Measurements from ENCODE around the gene MTMR2. TPM values are rescaled to one million over a fixed set of nuclear protein-coding genes. Genes with fewer than 3 reads are reported as not detected.

MTMR2 gene
- total RNA-seq, 1 experiment from 2014 or later = 29.1 TPM

GRCh38 chr11:95895815-95896214 lies 28.1 kb downstream of the MTMR2 start:
- H3K4me2 ChIP-seq (ENCODE audit: low read length) = no peak overlapping the region
- ChIA-PET POLR2A (no interaction called here), RAD21 (ENCODE audit: low non-redundant PET in 1 of 2, low total read pairs in 2 of 2, uncharacterized antibody in 2 of 2, unreplicated experiment in 2 of 2) (no interaction called here), CTCF (no interaction called here)
- H3K9me2 ChIP-seq (ENCODE audit: insufficient read depth) = no peaks in the 10 kb centered on the region
- H3K9ac ChIP-seq (ENCODE audit: low read length) = no peak overlapping the region
- no peak overlapping the region for H3K27ac ChIP-seq (ENCODE audit: low read depth, low read length)
- H3K27me3 ChIP-seq (ENCODE audit: insufficient read depth, low read length) = no peaks in the 10 kb centered on the region
- no peak overlapping the region for H2AFZ ChIP-seq (ENCODE audit: low read depth, low read length, poor library complexity, severe bottlenecking)
- intact Hi-C loops (cut with micrococcal nuclease) = no loop called here
- ATAC-seq = no peak
- DNase-seq (ENCODE audit: low read depth, low spot score) = no peak
- H3K9me3 ChIP-seq (ENCODE audit: control insufficient read depth in 1 of 2, insufficient read depth in 1 of 2, low read depth in 1 of 2, low read length in 2 of 2) = no peaks in the 10 kb centered on the region
- no TSS peak for BruUV-seq (replicated peaks)
- no peak for TF ChIP-seq EZH2phosphoT487 (IDR thresholded peaks at IDR 0.05; ENCODE audit: borderline replicate concordance)
- H3K79me2 ChIP-seq (ENCODE audit: insufficient read depth, low read length) = peaks cover 12% of the 10 kb centered on the region
- no peak overlapping the region for H3K4me3 ChIP-seq (replicated peaks in 1 of 2; ENCODE audit: low read depth in 1 of 2, low read length in 2 of 2)
- H3K4me1 ChIP-seq (ENCODE audit: control insufficient read depth in 1 of 2, insufficient read depth in 2 of 2, low read length in 2 of 2) = no peaks in the 10 kb centered on the region
- no peaks in the 10 kb centered on the region for H3K36me3 ChIP-seq (ENCODE audit: control insufficient read depth in 1 of 2, insufficient read depth in 2 of 2, low read length in 2 of 2)
- no peaks in the 10 kb centered on the region; the same call in 1 of the 2 replicates for H4K20me1 ChIP-seq (ENCODE audit: insufficient read depth)

DNA sequence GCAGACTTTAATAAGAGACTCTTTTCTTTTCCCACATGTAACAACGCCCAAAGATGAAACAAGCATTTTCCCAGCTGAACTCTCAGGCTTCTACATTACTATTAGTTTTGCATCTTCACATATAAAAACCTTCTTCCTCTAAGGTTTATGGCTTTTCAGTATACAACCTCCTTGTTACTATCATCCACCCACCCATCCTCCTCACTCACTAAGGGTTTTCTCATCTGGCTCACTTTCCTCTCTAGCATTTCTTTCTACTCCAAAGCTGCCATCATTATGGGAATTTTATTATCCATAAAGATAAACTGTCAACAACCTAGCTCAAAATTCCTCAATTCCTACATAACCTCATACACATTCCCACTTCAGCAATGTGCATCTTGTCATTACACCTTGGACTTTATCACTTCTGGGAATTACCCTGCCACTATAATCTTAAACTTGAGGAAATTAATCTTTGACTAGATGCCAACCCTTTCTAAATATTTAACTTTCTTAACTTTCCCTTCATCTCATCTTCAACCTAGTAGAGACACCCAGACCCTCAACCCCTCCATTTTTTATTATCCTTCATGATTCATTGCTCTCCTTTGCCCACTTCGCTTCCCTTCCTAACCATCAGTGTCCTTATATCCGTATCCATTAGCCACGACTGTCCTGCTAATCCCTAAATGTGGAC lies 30.9 kb downstream of the MTMR2 start:
- no TSS peak for BruUV-seq (replicated peaks)
- no peak for ATAC-seq
- DNase-seq (ENCODE audit: low read depth, low spot score) = no peak
- Histone ChIP-seq H4K20me1 (ENCODE audit: insufficient read depth) (no peaks in the 10 kb centered on the region; the same call in 1 of the 2 replicates), H3K9me3 (ENCODE audit: control insufficient read depth in 1 of 2, insufficient read depth in 1 of 2, low read depth in 1 of 2, low read length in 2 of 2) (no peaks in the 10 kb centered on the region), H3K27me3 (ENCODE audit: insufficient read depth, low read length) (no peaks in the 10 kb centered on the region), H3K9me2 (ENCODE audit: insufficient read depth) (no peaks in the 10 kb centered on the region), H3K79me2 (ENCODE audit: insufficient read depth, low read length) (peaks cover 17% of the 10 kb centered on the region), H3K36me3 (ENCODE audit: control insufficient read depth in 1 of 2, insufficient read depth in 2 of 2, low read length in 2 of 2) (no peaks in the 10 kb centered on the region), H3K4me3 (replicated peaks in 1 of 2; ENCODE audit: low read depth in 1 of 2, low read length in 2 of 2) (no peak overlapping the region), H3K4me2 (ENCODE audit: low read length) (no peak overlapping the region), H3K4me1 (ENCODE audit: control insufficient read depth in 1 of 2, insufficient read depth in 2 of 2, low read length in 2 of 2) (no peaks in the 10 kb centered on the region), H3K27ac (ENCODE audit: low read depth, low read length) (no peak overlapping the region), H2AFZ (ENCODE audit: low read depth, low read length, poor library complexity, severe bottlenecking) (no peak overlapping the region), H3K9ac (ENCODE audit: low read length) (no peak overlapping the region)
- ChIA-PET CTCF (no interaction called here), POLR2A (no interaction called here), RAD21 (ENCODE audit: low non-redundant PET in 1 of 2, low total read pairs in 2 of 2, uncharacterized antibody in 2 of 2, unreplicated experiment in 2 of 2) (no interaction called here)
- intact Hi-C loops (cut with micrococcal nuclease) = no loop called here
- TF ChIP-seq ZFX (IDR thresholded peaks at IDR 0.05) (no peak), FOSL1 (IDR thresholded peaks at IDR 0.05; ENCODE audit: low read depth) (no peak)
